Lower leg skin (tissue), 4 donors: ENCODE data around the gene SIGLEC1. TPM values are rescaled to one million over a fixed set of nuclear protein-coding genes. Genes with fewer than 3 reads are reported as not detected.

Experiments
- DNase-seq, 2 donors: peaks; one replicate each; pipeline ENCODE4 v3.0.0-alpha.2; 2019; ENCODE audit warnings: low spot score in 2 of 2
- H3K4me3 ChIP-seq: fragments of 200-600 bp; sonication (generic); 2 replicates; pipeline ENCODE4 v1.5.1; 2017; ENCODE audit warnings: mild to moderate bottlenecking, low read depth; ENCODE audit not compliant: poor library complexity, severe bottlenecking
- CTCF ChIP-seq, 3 donors: fragments of 450-650 bp; IDR thresholded peaks; one replicate each; pipeline ENCODE4 v1.5.1; 2016; ENCODE audit warnings: antibody characterized with exemption in 3 of 3, mild to moderate bottlenecking in 3 of 3, moderate library complexity in 2 of 3
- POLR2A ChIP-seq, 2 donors: fragments of 450-650 bp; IDR thresholded peaks; one replicate each; pipeline ENCODE4 v1.6.1; 2016 to 2017; ENCODE audit warnings: antibody characterized with exemption in 2 of 2, mild to moderate bottlenecking in 1 of 2, moderate library complexity in 1 of 2
- WGBS, 2 donors: methylation state at CpG; one replicate each; pipeline ENCODE4 v1.1.5; 2018; 5-methylcytosine and 5-hydroxymethylcytosine counted together
- intact Hi-C: fragments of 100-400 bp; cut with DNase I; formaldehyde crosslinking; loops from one replicate; pipeline ENCODE4 v1.15.0; 2023; ENCODE audit warnings: low total_unique reads
- total RNA-seq, 4 donors: library from RNA; depleted of rRNA; stranded (reverse); fragments of >200 nt; gene quantifications; one replicate each; pipeline ENCODE4 v1.1.0, GENCODE V29; 2016

Gene SIGLEC1
- total RNA-seq, 4 donors from 2014 or later: 0.42 to 2.9 (median 1.0) TPM

GRCh38 chr20:3738111-3739053 lies 26.0 kb upstream of the SIGLEC1 start:
- no peak for TF ChIP-seq CTCF (IDR thresholded peaks at IDR 0.05)
- WGBS, 2 donors: 61 to 68% methylated on average over 11 of the region's 11 CpGs
- H3K4me3 ChIP-seq: no peak overlapping the region
- DNase-seq: no peak
- intact Hi-C loops: no loop called here

- WGBS, 2 donors: 76 to 82% methylated on average over 4 of the region's 4 CpGs
- TF ChIP-seq CTCF (IDR thresholded peaks at IDR 0.05) (no peak), POLR2A (IDR thresholded peaks at IDR 0.05) (no peak)
- no peak overlapping the region for H3K4me3 ChIP-seq
- no peak for DNase-seq
- intact Hi-C loops: no loop called here
Observed at GRCh38 chr20:3735768-3736167, 23.4 kb upstream of the SIGLEC1 start.

- TF ChIP-seq CTCF (IDR thresholded peaks at IDR 0.05): no peak
- no peak for TF ChIP-seq POLR2A (IDR thresholded peaks at IDR 0.05)
- intact Hi-C loops: no loop called here
- WGBS, 2 donors: 59 to 61% methylated on average over 12 of the region's 12 CpGs
- no peak overlapping the region for H3K4me3 ChIP-seq
- DNase-seq: no peak
Observed at GRCh38 chr20:3734111-3734843, 21.9 kb upstream of the SIGLEC1 start.

GRCh38 chr20:3733119-3733995 lies 21.0 kb upstream of the SIGLEC1 start:
- intact Hi-C loops: no loop called here
- H3K4me3 ChIP-seq: peak overlapping the region; percentile 8
- TF ChIP-seq POLR2A (IDR thresholded peaks at IDR 0.05): no peak
- TF ChIP-seq CTCF (IDR thresholded peaks at IDR 0.05): no peak
- 64 to 67% methylated on average over 19 to 20 of the region's 20 CpGs for WGBS, 2 donors
- DNase-seq: no peak

GRCh38 chr20:3732327-3733118 lies 20.1 kb upstream of the SIGLEC1 start, which contains the start of gene HSPA12B:
Gene HSPA12B, plus strand, starts transcription at chr20:3732685. Its CDS starts 5,990 bp downstream, at chr20:3738675.
- H3K4me3 ChIP-seq: peak within 1 kb of the TSS; percentile 8
- DNase-seq: no peak
- TF ChIP-seq CTCF (IDR thresholded peaks at IDR 0.05) (no peak), POLR2A (IDR thresholded peaks at IDR 0.05) (no peak)
- intact Hi-C loops: no loop called here
- 7 to 21% methylated on average over 28 to 32 of the region's 67 CpGs for WGBS, 2 donors
